AG09309 (cell line): ENCODE data around the gene HSD17B2.

ENCODE experiments used
- DNase-seq: peaks from one replicate; pipeline ENCODE4 v3.0.0-alpha.2; 2010; ENCODE audit warnings: low read depth
- H3K4me3 ChIP-seq: 2 replicates; pipeline ENCODE4 v1.5.1; 2011; ENCODE audit warnings: mild to moderate bottlenecking, low read depth, low read length, moderate library complexity; ENCODE audit not compliant: control insufficient read depth
- CTCF ChIP-seq: IDR thresholded peaks from 2 replicates; pipeline ENCODE4 v1.5.1; 2011; ENCODE audit warnings: mild to moderate bottlenecking, low read depth, low read length, inconsistent platforms; ENCODE audit not compliant: insufficient read depth, control insufficient read depth; ENCODE audit errors: missing control alignments

The HSD17B2 gene

GRCh38 chr16:82067804-82068325, 32.8 kb downstream of the HSD17B2 start:
- DNase-seq = no peak
- TF ChIP-seq CTCF = no peak

GRCh38 chr16:82070656-82071369, 35.8 kb downstream of the HSD17B2 start:
- peak; percentile 23 for DNase-seq
- no peak for TF ChIP-seq CTCF
- no peak overlapping the region for H3K4me3 ChIP-seq

More at GRCh38 chr16:82067804-82068325, 32.8 kb downstream of the HSD17B2 start:
- no peak overlapping the region for H3K4me3 ChIP-seq

DNA sequence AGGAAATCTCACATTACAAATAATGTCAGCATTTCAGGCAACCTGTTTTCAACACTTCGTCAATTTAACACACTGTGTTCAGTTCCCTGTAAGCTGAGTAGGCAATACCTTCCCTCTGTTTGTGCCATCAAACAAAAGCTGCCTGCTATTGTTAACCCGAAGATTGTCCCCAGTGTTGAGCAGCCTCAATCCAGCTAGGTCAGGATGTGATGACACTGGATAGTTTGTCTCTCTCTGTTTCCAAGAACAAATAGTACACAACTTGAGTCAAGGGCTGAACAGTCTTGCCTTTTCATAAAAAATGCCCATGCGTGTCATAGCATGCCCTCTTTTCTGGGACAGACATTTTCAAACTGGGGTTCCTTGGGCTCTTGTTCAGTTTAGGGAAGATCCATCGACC, 36.4 kb downstream of the HSD17B2 start:
- TF ChIP-seq CTCF = no peak
- DNase-seq = no peak
- no peak overlapping the region for H3K4me3 ChIP-seq

DNA sequence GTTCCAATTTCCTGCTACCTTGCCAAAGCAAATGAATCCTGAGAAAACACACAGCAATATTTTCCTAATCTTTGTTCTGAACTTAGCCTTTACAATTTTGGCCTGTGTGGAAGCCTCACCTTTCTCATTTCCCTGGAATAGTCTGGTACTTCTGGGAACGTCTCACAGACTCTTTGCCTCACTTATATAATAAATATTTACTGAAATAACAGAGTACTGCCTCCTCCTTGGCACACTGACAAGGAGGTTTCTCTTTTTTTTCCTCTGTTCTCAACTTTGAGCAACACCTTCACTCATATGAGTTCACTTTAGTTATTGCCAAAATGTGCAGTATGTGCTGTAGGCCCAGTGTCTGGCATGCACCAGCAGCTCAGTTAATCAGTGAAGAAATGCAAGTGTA, 37.3 kb downstream of the HSD17B2 start:
- TF ChIP-seq CTCF = no peak
- no peak for DNase-seq
- H3K4me3 ChIP-seq = no peak overlapping the region

DNA sequence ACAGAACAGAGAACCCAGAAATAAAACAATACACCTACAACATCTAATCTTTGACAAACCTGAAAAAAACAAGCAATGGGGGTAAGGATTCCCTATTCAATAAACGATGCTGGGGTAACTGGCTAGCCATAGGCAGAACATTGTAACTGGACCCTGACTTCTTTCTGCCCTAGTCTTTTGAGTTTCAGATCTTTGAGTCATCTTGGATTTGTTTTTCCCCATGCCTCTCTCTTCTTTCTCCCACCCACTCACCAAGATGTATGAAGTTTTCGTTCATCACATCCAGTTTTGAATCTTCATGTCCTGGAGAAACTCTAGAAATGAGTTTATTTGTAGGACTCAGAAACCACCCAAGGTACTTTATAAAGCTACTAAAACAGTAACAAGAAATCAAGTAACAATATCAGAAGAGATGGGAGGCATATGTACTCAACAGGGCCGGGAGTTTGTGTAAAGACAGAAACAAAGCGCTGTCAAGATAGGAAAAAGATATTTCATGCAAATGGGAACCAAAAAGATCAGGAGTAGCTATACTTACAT, 39.0 kb downstream of the HSD17B2 start:
- TF ChIP-seq CTCF = no peak
- DNase-seq = no peak
- no peak overlapping the region for H3K4me3 ChIP-seq

- DNase-seq = no peak
- TF ChIP-seq CTCF = no peak
- H3K4me3 ChIP-seq = no peak overlapping the region
Observed at GRCh38 chr16:82078125-82078524, 43.1 kb downstream of the HSD17B2 start.
